DOHH2 (cell line): ENCODE results near the gene SART3.

Experiments used
- CTCF ChIP-seq: fragments of 200-600 bp; sonication (generic); IDR thresholded peaks from one replicate; pipeline ENCODE4 v1.5.1; 2014; ENCODE audit warnings: antibody characterized with exemption, mild to moderate bottlenecking, low read depth, low read length; ENCODE audit not compliant: poor library complexity, severe bottlenecking
- EZH2phosphoT487 ChIP-seq: fragments of 200-600 bp; sonication (generic); IDR thresholded peaks from 2 replicates; pipeline ENCODE4 v1.6.1; 2017; ENCODE audit warnings: borderline replicate concordance, mild to moderate bottlenecking, antibody characterized with exemption, low read length, moderate library complexity, mixed read lengths

DNA sequence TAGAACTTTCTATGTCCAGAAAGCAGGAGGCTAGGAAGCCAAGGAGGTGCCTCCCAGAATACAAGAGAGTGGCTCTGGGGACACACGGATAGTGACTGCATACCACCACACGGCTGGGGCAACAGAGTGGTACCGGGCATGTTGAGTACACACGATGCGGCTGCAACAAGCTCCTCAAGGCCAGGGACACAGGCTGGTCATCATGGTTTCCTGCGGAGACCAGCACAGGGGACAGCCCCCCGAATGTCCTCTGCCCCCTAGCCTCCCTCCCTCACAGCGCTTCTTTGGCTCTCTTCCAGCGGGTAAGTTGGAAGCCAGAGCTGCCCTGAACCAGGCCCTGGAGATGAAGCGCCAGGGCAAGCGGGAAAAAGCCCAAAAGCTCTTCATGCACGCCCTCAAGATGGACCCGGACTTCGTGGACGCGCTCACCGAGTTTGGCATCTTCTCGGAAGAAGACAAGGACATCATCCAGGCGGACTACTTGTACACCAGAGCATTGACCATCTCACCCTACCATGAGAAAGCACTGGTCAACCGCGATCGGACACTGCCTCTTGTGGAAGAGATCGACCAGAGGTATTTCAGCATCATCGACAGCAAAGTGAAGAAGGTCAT lies 42.8 kb downstream of the SART3 start:
- TF ChIP-seq CTCF (no peak), EZH2phosphoT487 (no peak)
